ENCODE data around the gene ZNF878.
"Not testable (repeated sequence)": the region's sequence is repeated elsewhere in the genome, so short reads cannot be mapped to it uniquely, and the experiment has no call there.

ZNF878 gene

DNA sequence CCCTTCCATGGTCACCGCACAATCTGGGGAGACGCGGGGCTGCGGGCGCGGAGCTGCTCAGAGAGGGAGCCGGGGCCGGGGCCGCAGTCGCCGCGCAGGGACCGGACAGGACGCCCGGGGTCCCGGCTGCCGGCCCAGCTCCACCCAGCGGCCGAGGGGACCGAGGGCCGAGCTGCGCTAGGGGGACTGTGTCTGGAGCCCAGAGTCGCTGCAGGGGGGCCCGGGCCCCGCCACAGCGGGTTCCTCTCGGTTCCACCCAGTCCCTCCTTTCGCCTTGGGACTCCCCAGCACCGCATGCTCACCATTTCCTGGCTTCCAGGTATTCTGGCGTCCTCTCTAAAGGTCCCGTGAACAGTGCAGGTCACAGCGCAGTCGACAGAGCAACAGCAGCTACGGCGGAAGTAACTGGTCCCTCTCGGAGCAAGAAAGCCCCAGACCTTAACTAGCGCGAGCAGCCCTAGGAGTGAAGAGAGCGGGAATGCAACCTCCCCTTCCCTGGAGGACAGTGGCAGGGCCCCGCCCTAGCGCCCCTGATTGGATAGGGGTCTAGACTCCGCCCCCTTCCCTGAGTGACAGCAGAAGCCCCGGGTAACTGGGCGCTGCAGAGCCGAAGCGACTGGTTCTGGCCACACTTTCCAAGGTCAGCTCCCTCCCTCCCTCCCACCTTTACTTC lies at the start of gene ZNF878:
Gene ZNF878, minus strand, starts transcription at position 465 of the 673 bp plus-strand sequence. Its CDS starts 160 bp downstream, at position 305.
- peak; percentile 12 to 31 for DNase-seq (ENCODE audit: low read depth in 2 of 2)

DNA sequence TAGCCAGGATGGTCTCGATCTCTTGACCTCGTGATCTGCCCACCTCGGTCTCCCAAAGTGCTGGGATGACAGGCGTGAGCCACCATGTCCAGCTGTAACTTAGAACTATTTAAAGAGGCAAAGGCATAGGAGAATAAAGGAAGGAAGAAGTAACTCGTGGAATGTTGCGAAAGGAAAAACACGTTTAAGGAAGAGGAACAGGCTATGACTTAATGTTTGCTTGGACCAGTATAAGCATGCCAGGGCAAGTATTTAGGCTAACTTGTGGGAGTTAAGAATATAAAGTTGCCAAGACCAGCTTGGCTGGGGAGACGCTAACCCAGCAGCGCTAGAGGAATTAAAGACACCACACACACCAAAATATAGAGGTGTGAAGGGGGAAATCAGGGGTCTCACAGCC lies 45.3 kb upstream of the ZNF878 start:
- DNase-seq (ENCODE audit: low read depth in 2 of 2), result no peak

DNA sequence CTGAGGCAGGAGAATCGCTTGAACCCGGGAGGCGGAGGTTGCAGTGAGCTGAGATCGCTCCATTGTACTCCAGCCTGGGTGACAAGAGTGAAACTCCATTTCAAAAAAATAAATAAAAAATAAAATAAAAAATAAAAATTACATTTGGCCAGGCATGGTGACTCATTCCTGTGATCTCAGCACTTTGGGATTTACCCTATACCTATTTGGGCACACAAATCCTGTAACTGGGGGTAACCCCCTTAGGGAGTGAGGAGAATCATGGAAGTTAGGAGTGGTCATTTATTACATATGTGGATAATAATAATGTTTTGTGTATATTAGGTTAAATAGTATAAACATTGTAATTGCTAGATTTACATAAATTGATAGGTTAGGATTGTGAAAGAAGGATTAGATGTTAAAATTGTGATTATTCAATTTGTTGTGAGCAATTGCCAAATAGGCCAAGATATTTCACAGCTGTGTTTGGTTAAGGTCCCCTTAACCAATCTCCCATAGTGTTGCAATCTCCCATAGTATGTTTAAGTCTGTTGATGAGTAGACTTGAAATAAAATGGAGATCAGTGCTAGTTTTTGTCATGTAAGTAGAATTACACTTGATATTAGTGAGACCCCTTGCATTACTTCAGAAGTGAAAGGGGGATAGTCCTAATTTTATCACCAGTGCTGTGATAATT lies 42.5 kb upstream of the ZNF878 start:
- DNase-seq (ENCODE audit: low read depth in 2 of 2), result no peak

DNA sequence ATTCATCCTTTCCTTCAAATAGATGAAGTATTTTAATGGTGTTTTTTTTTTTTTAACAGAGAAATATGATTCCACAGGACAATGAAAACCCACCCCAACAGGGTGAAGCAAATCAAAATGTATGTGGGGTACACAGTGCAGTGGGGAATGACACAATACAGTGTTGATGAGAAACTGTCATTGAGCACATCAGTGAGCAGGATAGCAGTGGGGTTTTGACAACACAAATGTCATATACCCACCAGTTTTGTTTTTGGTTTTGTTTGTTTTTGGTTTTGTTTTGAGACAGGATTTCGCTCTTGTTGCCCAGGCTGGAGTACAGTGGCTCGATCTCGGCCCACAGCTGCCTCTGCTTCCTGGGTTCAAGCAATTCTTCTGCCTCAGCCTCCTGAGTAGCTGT lies 41.0 kb upstream of the ZNF878 start:
- DNase-seq (ENCODE audit: low read depth in 2 of 2), result no peak

DNA sequence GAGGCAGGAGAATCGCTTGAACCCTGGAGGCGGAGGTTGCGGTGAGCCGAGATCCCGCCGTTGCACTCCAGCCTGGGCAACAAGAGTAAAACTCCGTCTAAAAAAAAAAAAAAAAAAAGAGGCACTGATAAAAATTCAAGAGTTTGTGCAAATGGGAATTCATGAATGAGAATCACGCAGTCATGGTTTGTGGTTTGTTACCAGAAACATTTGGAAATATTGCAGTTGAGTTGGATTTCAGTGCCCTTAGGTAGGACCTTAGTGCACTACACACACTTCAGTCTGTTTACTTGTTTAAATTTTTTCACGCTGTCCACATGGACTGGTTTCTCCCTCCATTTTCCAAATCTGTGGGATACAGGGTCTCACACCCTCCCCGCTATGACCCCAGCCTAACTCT lies 40.2 kb upstream of the ZNF878 start:
- DNase-seq (ENCODE audit: low read depth in 2 of 2), result no peak

DNA sequence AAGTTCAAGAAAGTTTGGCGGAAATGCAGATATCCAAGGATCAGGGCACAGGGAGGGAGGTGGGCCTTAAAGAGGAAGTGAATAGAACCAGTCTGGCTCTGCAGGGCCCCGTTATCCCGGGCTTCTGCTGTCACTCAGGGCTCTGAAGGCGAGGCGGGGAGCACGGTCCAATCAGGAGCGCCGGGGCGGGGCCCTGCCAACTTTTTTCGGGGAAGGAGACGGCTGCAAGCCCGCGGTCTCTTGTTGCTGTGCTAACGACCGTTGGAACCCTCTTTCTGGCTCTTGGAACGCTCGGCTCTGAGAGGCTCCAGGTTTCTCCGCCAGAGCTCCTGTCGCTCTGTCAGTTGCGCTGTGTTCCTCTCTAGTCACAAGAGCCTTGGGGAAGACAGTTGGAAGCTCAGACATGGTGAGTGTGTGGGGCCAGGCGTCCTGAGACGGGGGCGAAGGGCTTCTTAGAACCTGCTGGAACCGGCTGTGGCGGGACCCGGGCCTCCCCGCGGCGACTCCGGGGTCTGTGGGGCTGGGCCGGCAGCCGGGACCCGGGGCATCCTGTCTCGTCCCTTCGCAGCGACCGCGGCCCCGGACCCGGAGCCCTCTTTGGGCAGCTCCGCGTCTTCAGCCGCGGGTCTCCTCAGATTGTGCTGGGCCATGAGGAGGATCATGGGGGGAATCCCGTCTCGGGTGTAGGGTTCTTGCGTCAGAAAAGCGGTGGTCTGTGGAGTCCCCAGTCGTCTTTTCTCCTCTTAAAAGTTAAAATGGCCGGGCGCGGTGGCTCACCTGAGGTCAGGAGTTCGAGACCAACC lies 39.5 kb upstream of the ZNF878 start:
- peak; percentile 2 to 34 for DNase-seq (ENCODE audit: low read depth in 2 of 2)

DNA sequence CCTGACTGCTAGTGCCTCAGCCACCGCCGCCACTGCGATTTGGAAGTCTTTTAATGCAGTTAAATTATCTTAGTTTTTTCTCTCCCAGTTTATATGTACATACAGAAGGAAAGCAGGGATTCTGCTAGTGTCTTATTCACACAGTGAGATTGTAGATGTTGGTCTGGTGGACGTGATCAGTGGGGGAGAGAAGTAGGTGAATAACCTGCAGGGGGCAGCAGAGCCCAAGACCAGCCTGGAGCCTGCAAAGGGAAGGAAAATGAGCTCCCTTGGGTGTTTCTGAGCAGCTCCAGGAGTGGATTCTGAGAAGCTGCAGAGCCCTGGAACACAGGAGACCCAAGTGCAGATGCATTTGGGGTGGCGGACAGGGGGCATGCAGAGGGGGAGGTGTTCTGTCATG lies 38.0 kb upstream of the ZNF878 start:
- peak; percentile 21 to 35 for DNase-seq (ENCODE audit: low read depth in 2 of 2)

DNA sequence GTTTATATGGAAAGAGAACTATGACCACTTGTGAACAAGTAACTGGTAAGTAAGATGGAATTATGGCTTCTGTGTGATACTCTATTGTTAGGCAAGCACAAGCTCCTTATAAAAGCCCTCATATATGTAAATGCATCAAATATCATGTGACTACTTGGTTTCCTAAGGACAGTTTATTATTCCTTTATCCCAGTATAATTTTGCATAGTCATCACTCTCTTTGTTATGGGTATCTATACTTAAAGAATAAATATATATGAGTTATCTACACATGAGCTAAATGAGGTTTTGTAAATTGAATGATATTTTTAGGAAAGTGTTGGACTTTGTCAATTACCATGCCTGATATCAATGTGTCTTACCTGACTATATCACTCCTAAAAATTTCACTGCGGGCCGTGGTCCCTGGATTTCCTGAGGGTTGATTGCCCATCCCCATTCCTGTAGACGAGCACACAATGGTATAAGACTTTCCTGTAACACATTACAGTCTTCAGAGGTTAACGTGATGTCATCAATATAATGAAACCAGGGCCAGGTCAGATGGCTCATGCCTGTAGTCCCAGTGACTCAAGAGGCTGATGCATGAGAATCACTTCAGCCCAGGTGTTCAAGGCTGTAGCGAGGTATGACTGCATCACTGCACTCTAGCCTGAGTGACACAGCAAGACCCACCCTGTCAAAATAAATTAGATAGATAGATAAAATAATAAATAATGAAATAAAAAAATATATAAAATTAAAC lies 32.5 kb upstream of the ZNF878 start:
- no peak for DNase-seq (ENCODE audit: low read depth in 2 of 2)

DNA sequence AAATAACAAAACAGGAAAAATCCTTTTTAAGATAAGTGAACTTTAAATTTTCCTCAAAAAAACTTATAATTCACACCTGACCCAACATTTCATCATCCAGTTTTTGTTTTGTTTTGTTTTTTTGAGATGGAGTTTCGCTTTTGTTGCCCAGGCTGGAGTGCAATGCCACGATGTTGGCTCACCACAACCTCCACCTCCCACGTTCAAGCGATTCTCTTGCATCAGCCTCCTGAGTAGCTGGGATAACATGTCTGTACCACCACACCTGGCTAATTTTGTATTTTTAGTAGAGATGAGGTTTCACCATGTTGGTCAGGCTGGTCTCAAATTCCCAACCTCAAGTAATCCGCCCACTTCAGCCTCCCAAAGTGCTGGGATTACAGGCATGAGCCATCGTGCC lies 30.6 kb upstream of the ZNF878 start:
- not testable (repeated sequence) for DNase-seq (ENCODE audit: low read depth in 2 of 2)

DNA sequence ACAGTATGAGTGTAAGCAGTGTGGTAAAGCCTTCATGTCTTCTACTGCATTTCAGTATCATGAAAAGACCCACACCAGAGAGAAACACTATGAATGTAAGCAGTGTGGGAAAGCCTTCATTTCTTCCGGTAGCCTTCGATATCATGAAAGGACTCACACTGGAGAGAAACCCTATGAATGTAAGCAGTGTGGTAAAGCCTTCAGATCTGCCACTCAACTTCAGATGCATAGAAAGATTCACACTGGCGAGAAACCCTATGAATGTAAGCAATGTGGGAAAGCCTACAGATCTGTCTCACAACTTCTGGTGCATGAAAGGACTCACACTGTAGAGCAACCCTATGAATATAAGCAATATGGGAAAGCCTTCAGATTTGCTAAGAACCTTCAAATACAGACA lies 24.6 kb upstream of the ZNF878 start:
- no peak for DNase-seq (ENCODE audit: low read depth in 2 of 2)

DNA sequence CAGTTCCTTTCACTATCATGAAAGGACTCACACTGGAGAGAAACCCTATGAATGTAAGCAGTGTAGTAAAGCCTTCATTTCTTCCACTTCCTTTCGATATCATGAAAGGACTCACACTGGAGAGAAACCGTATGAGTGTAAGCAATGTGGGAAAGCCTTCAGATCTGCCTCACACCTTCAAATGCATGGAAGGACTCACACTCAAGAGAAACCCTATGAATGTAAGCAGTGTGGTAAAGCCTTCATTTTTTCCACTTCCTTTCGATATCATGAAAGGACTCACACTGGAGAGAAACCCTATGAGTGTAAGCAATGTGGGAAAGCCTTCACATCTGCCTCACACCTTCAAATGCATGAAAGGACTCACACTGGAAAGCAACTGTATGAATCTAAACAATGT lies 23.6 kb upstream of the ZNF878 start:
- not testable (repeated sequence) for DNase-seq (ENCODE audit: low read depth in 2 of 2)

DNA sequence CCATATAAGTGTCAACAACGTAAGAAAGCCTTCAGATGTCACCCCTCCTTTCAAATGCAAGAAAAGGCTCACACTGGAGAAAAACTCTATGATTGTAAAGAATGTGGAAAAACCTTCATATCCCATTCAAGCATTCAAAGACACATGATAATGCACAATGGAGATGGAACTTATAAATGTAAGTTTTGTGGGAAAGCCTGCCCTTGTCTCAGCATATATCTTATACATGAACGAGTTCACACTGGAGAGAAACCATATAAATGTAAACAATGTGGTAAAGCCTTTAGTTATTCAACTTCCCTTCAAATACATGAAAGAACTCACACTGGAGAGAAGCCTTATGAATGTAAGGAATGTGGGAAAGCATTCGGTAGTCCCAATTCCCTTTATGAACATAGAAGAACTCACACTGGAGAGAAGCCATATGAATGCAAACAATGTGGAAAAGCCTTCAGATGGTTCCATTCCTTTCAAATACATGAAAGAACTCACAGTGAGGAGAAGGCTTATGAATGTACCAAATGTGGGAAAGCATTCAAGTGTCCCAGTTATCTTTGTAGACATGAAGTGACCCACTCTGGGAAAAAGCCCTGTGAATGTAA lies 22.9 kb upstream of the ZNF878 start:
- no peak for DNase-seq (ENCODE audit: low read depth in 2 of 2)

DNA sequence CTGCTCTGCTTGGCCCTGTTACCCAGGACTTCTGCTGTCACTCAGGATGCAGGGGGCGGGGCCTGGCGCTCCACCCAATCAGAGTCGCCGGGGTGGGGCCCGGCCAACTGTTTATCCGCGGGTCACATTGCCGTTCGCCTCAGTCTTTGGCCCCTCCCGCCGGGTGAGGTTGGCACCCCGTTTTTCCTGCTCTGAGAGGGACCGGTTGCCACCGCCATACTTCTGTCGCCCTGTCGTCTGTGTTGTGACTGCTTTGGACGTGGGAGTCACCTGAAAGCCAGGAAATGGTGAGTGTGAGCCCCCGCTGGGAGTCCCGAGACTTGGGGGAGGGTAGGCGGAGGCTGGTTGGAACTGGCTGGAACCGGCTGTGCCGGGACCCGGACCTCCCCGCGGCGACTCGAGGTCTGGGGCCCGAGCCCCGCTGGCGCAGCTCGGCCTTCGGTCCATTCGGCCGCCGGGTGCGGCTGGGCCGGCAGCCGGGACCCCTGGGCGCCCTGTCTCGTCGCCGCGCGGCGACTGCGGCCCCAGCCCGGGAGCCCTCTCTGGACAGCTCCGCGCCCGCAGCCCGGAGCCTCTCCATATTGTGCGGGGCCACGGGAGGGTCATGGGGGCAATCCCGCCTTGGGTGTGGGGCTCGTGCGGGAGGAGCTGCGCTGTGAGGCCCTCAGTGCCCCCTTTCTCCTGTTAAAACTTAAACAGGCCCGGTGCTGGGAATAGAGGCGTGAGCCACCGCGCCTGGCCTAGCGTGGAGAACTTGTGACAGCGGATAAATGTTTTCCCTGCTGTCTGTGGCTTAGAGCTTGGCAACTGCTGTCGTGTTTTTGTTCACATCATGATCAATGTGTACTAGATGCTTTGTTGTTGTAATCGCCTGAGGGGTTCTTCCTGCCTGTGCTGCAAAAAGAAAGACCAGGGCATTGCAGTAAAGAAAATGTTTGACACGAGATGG lies 12.1 kb upstream of the ZNF878 start, which contains the start of gene ZNF844:
Gene ZNF844, plus strand, starts transcription at position 142 of the 949 bp plus-strand sequence. Its CDS starts 143 bp downstream, at position 285.
- DNase-seq (ENCODE audit: low read depth in 2 of 2), result peak; percentile 52 to 70

DNA sequence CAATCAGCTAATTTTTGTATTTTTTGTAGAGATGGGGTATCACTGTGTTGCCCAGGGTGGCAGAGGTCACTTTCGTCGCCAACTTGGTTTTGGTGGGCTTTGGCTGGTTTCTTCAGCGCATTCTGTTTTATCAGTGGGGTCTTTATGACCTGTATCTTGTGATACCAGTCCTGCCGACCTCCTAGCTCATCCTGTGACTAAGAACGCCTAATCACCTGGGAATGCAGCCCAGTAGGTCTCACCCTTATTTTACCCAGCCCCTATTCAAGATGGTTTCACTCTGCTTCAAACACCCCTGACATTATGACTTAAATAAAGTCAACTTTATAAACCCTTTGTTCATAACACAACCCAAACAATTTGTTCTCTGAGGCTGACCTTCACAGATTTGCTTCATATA lies 3.0 kb upstream of the ZNF878 start:
- DNase-seq (ENCODE audit: low read depth in 2 of 2), result no peak

DNA sequence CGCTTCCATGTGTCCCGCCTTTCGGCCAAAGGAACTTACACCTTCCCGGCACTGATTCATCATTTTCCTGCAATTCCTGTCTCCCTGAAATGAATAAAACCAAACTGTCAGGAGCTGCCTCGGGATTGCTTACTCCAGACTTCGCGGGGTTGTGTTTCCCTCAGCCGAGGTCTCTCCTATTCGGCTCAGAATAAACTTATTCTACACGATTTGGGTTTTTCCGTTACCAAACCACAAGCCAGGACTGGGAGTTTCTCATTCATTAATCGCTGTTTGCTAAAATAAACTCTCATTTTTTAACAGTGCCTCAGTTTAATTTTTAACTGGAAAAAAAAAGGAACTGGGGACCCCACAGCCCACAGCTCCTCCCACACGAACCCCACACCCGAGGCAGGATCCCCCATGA lies 667 bp downstream of the ZNF878 start:
- DNase-seq (ENCODE audit: low read depth in 2 of 2), result no peak

DNA sequence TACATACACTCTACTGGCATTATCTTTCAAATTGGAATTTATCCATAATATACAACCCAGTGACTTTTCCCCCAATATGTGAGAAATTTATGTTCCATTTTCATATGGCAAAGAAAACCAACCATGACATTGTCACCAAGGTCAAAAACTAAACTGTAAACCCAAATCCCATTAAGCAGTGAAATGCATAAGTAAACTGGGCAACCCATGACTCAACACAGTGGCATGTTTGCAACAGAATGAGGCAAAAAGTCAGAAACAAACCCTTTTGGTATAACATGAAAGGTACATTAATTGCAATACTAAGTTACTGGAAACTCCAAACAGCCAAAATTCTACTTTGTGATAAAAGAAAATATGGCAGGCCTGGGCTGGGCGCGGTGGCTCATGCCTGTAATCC lies 4.9 kb downstream of the ZNF878 start:
- no peak for DNase-seq (ENCODE audit: low read depth in 2 of 2)

DNA sequence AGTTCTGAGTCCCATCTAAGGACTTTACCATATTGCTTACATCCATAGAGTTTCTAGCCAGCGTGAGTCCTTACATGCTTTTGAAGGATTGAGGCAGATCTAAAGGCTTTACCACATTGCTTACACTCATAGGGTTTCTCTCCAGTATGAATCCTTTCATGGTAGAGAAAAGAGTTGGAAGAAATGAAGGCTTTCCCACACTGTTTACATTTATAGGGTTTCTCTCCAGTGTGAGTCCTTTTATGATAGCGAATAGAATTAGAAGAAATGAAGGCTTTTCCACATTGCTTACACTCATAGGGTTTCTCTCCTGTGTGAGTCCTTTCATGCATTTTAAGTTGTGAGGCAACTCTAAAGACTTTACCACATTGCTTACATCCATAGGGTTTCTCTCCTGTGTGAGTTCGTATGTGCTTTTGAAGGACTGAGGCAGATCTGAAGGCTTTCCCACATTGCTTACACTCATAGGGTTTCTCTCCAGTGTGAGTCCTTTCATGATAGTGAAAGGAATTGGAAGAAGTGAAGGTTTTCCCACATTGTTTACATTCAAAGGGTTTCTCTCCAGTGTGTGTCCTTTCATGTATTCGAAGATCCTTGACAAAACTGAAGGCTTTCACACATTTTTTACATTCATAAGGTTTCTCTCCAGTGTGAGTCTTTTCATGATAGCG lies 8.9 kb downstream of the ZNF878 start:
- DNase-seq (ENCODE audit: low read depth in 2 of 2), result no peak

DNA sequence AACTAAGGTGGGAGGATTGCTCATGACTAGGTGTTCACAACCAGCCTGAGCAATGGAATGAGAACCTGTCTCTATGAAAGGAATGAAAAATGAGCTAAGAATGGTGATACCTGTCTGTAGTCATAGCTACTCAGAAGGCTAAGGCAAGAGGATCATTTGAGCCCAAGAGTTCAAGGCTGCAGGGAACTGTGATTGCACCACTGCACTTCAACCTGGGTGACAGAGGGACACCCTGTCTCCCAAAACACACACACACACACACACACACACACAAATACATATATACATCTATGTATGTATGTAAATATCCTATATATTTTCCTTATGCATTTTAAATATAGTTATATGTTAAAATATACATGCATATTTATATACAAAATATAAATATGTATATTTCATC lies 9.9 kb downstream of the ZNF878 start:
- no peak for DNase-seq (ENCODE audit: low read depth in 2 of 2)

Measured in stimulated activated CD8-positive, alpha-beta memory T cell treated with anti-CD3 and anti-CD28 coated beads, Interleukin-7, amount 100 ng/mL, for 4 hours (primary cell).